HCT116 (cell line): Measurements from ENCODE around the gene DDO.

ENCODE experiments used
- ATF3 ChIP-seq: IDR thresholded peaks from 2 replicates; pipeline ENCODE4 v1.6.1; 2012
- ELF1 ChIP-seq: IDR thresholded peaks from 2 replicates; pipeline ENCODE4 v1.6.1; 2012; ENCODE audit warnings: low read depth, borderline replicate concordance
- POLR2A ChIP-seq: IDR thresholded peaks from 2 replicates; pipeline ENCODE4 v1.7.0; 2011; ENCODE audit warnings: borderline replicate concordance; ENCODE audit not compliant: insufficient read depth, insufficient read length; ENCODE audit errors: extremely low read depth
- YY1 ChIP-seq: IDR thresholded peaks from 2 replicates; pipeline ENCODE4 v1.6.1; 2011; ENCODE audit warnings: low read length, low read depth, moderate library complexity, mild to moderate bottlenecking; ENCODE audit not compliant: insufficient replicate concordance; ENCODE audit errors: extremely low read depth

- TF ChIP-seq ELF1 (no peak), POLR2A (no peak), ATF3 (no peak), YY1 (no peak)
Measured at GRCh38 chr6:110355022-110355421, 60.4 kb downstream of the DDO start.
